GM19035 (cell line): Measurements from ENCODE around the gene SCAI.
"Not testable (repeated sequence)": the region's sequence is repeated elsewhere in the genome, so short reads cannot be mapped to it uniquely, and the experiment has no call there.

Experiments used
- ATAC-seq: cut with Tn5 transposase; IDR thresholded peaks from one replicate; pipeline ENCODE4 v1.9.1; 2021; ENCODE audit not compliant: unreplicated experiment

The SCAI gene

GRCh38 chr9:125143377-125144090 is at the start of gene SCAI:
TSS of gene SCAI (minus strand) at chr9:125143528. CDS start at chr9:125143437, 91 bp downstream.
- ATAC-seq, result peak; percentile 98

DNA sequence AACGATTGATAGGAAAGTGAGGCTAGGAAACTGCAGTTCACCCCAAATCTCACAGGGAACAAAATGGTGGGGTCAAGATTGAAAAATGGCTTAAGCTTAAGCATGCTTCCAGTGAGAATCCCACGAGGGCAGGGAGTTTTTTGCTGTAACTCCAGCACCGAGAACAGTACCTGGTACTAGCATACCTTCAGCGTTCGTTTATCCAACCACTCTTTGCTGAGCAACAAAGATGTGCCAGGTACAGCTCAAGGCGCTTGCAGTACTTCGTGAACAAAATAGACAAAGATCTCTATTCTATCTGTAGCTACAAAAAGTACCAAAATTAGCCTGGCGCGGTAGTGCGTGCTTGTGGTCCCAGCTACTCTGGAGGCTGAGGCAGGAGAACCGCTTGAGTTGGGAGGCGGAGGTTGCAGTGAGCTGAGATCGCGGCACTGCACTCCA is 47.1 kb upstream of the SCAI start:
- no peak for ATAC-seq

- ATAC-seq, result peak; percentile 95
These were observed 46.3 kb upstream of the SCAI start, which contains the start of gene PPP6C for GRCh38 chr9:125189361-125190289. TSS of gene PPP6C (minus strand) at chr9:125189803. CDS start at chr9:125189718, 85 bp downstream.

- peak; percentile 16 for ATAC-seq
These were observed 45.7 kb upstream of the SCAI start for GRCh38 chr9:125189011-125189360.

DNA sequence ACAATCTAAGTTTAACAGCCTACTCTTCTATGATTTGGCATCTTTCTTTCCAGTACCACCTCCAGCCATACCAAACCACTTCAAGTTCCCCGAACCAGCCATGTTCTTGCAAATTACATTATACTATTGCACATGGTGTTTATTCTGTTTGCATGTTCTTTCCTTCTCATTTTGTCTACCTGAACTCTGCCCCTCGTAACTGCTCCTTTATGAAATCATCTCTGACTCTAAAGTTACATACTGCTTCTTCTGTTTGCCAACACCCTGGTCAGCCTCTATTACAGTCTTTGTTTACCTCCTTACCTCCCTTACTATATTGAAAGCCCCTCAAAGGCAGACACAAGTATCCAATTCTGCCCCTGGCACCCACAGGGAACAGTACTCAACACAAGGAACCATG is 40.2 kb upstream of the SCAI start:
- ATAC-seq, result no peak

GRCh38 chr9:125183054-125183453 is 39.7 kb upstream of the SCAI start:
- ATAC-seq, result no peak

DNA sequence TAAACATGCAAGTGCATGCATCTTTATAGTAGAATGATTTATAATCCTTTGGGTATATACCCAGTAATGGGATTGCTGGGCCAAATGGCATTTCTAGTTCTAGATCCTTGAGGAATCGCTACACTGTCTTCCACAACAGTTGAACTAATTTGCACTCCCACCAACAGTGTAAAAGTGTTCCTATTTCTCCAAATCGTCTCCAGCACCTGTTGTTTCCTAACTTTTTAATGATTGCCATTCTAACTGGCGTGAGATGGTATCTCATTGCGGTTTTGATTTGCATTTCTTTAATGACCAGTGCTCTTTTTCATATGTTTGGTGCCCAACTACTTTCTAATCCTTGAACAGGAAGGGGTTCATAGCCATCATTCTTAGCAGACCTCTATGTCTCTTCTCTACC is 38.4 kb upstream of the SCAI start:
- not testable (repeated sequence) for ATAC-seq

GRCh38 chr9:125180876-125181275 is 37.5 kb upstream of the SCAI start:
- no peak for ATAC-seq

- not testable (repeated sequence) for ATAC-seq
These were observed 36.4 kb upstream of the SCAI start for GRCh38 chr9:125179776-125180175.

DNA sequence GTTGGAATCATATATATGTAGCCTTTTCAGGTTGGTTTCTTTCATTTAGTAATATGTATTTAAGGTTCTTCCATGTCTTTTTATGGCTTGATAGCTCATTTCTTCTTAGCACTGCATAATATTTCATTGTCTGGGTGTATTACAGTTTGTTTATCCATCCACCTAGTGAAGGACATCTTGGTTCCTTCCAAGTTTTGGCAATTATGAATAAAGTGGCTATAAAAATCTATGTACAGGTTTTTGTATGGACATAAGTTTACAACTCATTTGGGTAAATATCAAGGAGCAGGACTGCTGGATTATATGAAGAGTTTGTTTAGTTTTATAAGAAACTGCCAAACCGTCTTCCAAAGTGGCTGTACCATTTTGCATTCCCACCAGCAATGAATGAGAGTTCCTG is 34.6 kb upstream of the SCAI start:
- no peak for ATAC-seq

DNA sequence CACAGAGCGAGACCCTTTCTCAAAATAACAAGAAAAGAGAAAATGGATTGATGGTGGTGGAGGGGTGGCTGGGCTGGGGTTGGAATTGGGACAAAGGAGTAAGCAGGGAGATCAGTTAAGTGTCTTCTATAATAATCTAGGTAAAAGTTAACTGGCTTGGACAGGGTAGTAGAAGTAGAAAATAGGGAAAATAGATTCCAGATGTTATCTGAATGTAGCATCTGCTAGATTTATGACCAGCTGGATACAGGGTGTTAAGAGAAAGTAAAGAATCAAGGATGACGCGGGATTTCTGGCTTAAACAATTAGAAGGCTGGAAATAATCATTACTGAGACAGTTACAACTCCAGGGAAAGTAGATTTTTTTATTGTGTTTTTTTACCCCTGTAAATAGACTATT is 33.3 kb upstream of the SCAI start:
- ATAC-seq, result no peak

DNA sequence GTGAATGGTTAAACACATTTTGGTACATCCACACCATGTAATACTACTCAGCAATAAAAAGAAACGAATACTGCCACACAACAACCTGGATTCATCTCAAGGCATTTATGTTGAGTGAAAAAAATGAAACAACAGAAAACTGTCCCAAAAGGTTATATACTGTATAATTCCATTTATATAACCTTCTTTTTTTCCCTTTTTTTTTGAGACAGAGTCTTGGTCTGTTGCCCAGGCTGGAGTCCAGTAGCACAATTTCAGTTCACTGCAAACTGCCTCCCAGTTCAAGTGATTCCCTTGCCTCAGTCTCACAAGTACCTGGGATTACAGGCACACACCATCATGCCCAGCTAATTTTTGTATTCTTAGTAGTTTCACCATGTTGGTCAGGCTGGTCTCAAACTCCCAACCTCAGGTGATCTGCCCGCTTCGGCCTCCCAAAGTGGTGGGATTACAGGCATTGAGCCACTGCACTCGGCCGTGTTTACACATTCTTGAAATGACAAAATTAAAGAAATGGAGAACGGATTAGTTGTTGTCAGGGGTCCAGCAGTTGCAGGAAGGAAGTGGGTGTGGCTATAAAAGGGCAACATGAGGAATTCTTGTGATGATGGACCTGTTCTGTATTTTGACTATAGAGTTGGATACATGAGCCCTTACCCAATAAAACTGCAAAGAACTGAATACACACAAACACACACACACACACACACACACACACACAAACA is 28.9 kb upstream of the SCAI start:
- ATAC-seq, result no peak

GRCh38 chr9:125169895-125170294 is 26.6 kb upstream of the SCAI start:
- no peak for ATAC-seq

DNA sequence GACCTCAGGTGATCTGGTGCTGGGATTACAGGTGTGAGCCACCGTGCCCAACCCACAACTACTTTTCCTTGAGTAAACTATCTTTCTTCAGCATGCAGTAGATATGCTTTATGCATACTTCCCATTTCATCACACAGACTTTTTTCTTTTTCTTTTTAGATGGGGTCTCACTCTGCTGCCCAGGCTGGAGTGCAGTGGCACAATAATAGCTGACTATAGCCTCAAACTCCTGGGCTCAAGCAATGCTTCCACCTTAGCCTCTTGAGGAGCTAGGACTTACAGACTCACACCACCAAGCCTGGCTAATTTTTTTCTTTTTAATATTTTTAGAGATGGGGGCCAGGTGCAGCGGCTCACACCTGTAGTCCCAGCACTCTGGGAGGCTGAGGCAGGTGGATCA is 23.4 kb upstream of the SCAI start:
- no peak for ATAC-seq

- not testable (repeated sequence) for ATAC-seq
These were observed 19.6 kb upstream of the SCAI start for GRCh38 chr9:125162891-125163290.

- ATAC-seq, result no peak
These were observed 18.1 kb upstream of the SCAI start for GRCh38 chr9:125161284-125161918.

DNA sequence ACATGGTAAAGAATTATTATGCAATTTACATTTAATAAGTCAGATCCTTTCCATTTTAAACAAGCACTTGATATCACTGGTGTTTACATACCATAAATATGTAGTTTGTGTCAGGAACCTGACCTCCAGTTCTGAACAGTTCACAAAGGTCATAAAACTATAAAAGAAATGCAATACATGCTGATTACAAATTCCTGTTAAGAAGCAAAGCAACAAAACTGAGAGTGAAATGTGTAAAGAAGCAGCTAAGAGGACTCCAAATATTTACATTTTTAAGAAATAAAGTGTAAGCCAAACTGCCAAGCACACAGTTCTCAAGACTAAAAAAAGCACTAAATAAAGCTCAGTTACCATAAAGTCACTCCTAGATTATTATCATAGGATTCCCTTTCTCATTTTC is 17.4 kb upstream of the SCAI start:
- no peak for ATAC-seq

DNA sequence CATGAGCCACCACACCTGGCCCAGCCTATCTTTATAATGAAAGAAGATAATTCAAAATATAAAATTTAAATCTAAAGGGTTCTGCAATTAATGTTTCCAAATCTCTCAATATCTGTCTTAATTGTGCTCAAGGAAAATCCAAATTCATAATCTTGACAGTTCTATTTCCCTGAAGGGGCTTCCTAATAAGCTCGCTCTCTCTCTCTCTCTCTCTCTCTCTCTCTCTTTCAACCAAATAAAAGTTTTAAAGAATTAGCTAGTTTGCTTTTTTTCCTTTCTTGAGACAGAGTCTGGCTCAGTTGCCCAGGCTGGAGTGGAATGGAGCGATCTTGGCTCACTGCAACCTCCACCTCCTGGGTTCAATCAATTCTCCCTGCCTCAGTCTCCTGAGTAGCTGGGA is 13.2 kb upstream of the SCAI start:
- ATAC-seq, result no peak

GRCh38 chr9:125153712-125154367 is 10.5 kb upstream of the SCAI start:
- no peak for ATAC-seq

- ATAC-seq, result no peak
These were observed 8.4 kb upstream of the SCAI start for GRCh38 chr9:125151730-125152129.
